GM12878 (cell line): ENCODE measurements around the gene TMEM86B. TPM values are rescaled to one million over a fixed set of nuclear protein-coding genes. Genes with fewer than 3 reads are reported as not detected.
"Not testable (repeated sequence)": the region's sequence is repeated elsewhere in the genome, so short reads cannot be mapped to it uniquely, and the experiment has no call there.

Experiments used
- ATAC-seq: fragments of 200-7000 bp; cut with Tn5 transposase; 3 replicates; pipeline ENCODE4 v1.9.1; 2020; ENCODE audit warnings: mild to moderate bottlenecking, moderate library complexity
- BruUV-seq: library from RNA; stranded (reverse); fragments of 400-500 nt; replicated peaks from 2 replicates; lab custom pipeline; 2021; lab: Mats Ljungman, UMichigan
- CTCF ChIA-PET: fragments of 300-600 bp; sonication (Branson Sonifier 250); formaldehyde crosslinking; extraction: SDS; loops from one replicate; lab custom pipeline; 2021; ENCODE audit warnings: inconsistent platforms; lab: Yijun Ruan, JAX
- POLR2A ChIA-PET: fragments of 350-600 bp; formaldehyde crosslinking; extraction: SDS; loops from one replicate; lab custom pipeline; 2021; ENCODE audit warnings: inconsistent platforms; lab: Charles Lee
- RAD21 ChIA-PET: fragments of 300-600 bp; sonication (Branson Sonifier 250); formaldehyde crosslinking; loops from one replicate; lab custom pipeline; 2023; ENCODE audit warnings: antibody characterized with exemption; ENCODE audit not compliant: unreplicated experiment; lab: Charles Lee
- SMC1A ChIA-PET: fragments of 300-600 bp; sonication (Branson Sonifier 250); formaldehyde crosslinking; loops from one replicate; lab custom pipeline; 2023; ENCODE audit not compliant: unreplicated experiment, uncharacterized antibody; lab: Charles Lee
- DNase-seq: peaks from one replicate; pipeline ENCODE4 v3.0.0-alpha.2; 2011; ENCODE audit warnings: low read depth, low spot score
- FAIRE-seq: peaks from 3 replicates; lab custom pipeline; 2011; peaks lifted over from hg19 to GRCh38; lab: Jason Lieb, UNC
- H2AFZ ChIP-seq: 2 replicates; pipeline ENCODE4 v1.6.0; 2011; ENCODE audit warnings: low read depth, low read length, control low read depth; ENCODE audit not compliant: control insufficient read depth
- H3K27ac ChIP-seq: 2 replicates; pipeline ENCODE4 v1.5.1; 2011; ENCODE audit warnings: control low read depth; ENCODE audit not compliant: control insufficient read depth, insufficient read depth
- H3K27me3 ChIP-seq, 2 experiments: replicated peaks in 1 of 2; 2 replicates each; pipeline versions ENCODE4 v1.6.0 to v1.6.1; 2011; ENCODE audit warnings: low read length in 1 of 2; ENCODE audit not compliant: control insufficient read depth in 2 of 2, insufficient read depth in 2 of 2
- H3K36me3 ChIP-seq, 2 experiments: 2 replicates each; pipeline ENCODE4 v1.5.1; 2011; ENCODE audit warnings: low read length in 1 of 2; ENCODE audit not compliant: control insufficient read depth in 2 of 2, insufficient read depth in 2 of 2
- H3K4me1 ChIP-seq: 2 replicates; pipeline ENCODE4 v1.6.1; 2011; ENCODE audit warnings: mild to moderate bottlenecking, low read length, moderate library complexity, mixed read lengths; ENCODE audit not compliant: control insufficient read depth, insufficient read depth
- H3K4me2 ChIP-seq: 2 replicates; pipeline ENCODE4 v1.6.0; 2011; ENCODE audit warnings: control low read depth; ENCODE audit not compliant: control insufficient read depth, insufficient read depth
- H3K4me3 ChIP-seq: fragments of 200-600 bp; sonication (generic); 2 replicates; pipeline ENCODE4 v1.5.1; 2016
- H3K79me2 ChIP-seq: 2 replicates; pipeline ENCODE4 v1.6.0; 2011; ENCODE audit warnings: low read length; ENCODE audit not compliant: control insufficient read depth, insufficient read depth
- H3K9ac ChIP-seq: 2 replicates; pipeline ENCODE4 v1.8.0; 2011; ENCODE audit warnings: low read length, control low read depth, mixed read lengths; ENCODE audit not compliant: control insufficient read depth, insufficient read depth
- H3K9me3 ChIP-seq: replicated peaks from 3 replicates; pipeline ENCODE4 v1.5.1; 2011; ENCODE audit warnings: mild to moderate bottlenecking, low read length; ENCODE audit not compliant: control insufficient read depth, insufficient read depth
- H4K20me1 ChIP-seq: 2 replicates; pipeline ENCODE4 v1.6.0; 2011; ENCODE audit not compliant: control insufficient read depth, insufficient read depth
- BCLAF1 ChIP-seq: fragments of 450-650 bp; IDR thresholded peaks from 2 replicates; pipeline ENCODE4 v1.6.1; 2017; ENCODE audit warnings: antibody characterized with exemption, mild to moderate bottlenecking, moderate library complexity
- HDGF ChIP-seq: fragments of 450-650 bp; IDR thresholded peaks from 2 replicates; pipeline ENCODE4 v1.6.1; 2016; ENCODE audit warnings: antibody characterized with exemption
- NFXL1 ChIP-seq: fragments of 450-650 bp; IDR thresholded peaks from 2 replicates; pipeline ENCODE4 v1.6.1; 2017; ENCODE audit warnings: antibody characterized with exemption, mild to moderate bottlenecking, borderline replicate concordance
- RFX5 ChIP-seq: IDR thresholded peaks from 2 replicates; pipeline ENCODE4 v1.6.1; 2011; ENCODE audit warnings: low read depth, low read length, improper control_type of control experiment
- SREBF2 ChIP-seq: IDR thresholded peaks from 2 replicates; pipeline ENCODE4 v1.6.1; 2012; ENCODE audit warnings: mild to moderate bottlenecking, low read length
- WGBS: methylation state at CpG from one replicate; pipeline ENCODE4 v1.1.6; 2016; ENCODE audit warnings: low lambda C conversion rate; ENCODE audit not compliant: insufficient replicate concordance, insufficient coverage; ENCODE audit errors: missing lambda C conversion rate; 5-methylcytosine and 5-hydroxymethylcytosine counted together
- in situ Hi-C: fragments of 300-500 bp; cut with MboI; formaldehyde crosslinking; loops from 9 replicates; pipeline ENCODE4 v1.14.3; 2018; ENCODE audit warnings: mixed read lengths
- intact Hi-C: fragments of 100-400 bp; cut with micrococcal nuclease; formaldehyde crosslinking; loops from one replicate; pipeline ENCODE4 v1.14.2; 2022; ENCODE audit not compliant: unreplicated experiment
- polyA plus RNA-seq, 11 experiments: library from polyadenylated mRNA; depleted of rRNA in 4 of 11; unstranded in 6 of 11; stranded (reverse) in 5 of 11; fragments of >200 nt; fragmentation: Nextera tagmentation in 4 of 11; fragmentation: Illumina TruSeq in 1 of 11; extraction: Ambion mirVana in 4 of 11; extraction: Trizol in 1 of 11; gene quantifications; 1 replicate in 1 of 11; 2 replicates in 10 of 11; pipeline versions ENCODE4 v1.2.1 to v1.2.3, GENCODE V29; 2011 to 2016; ENCODE audit warnings: inconsistent platforms in 2 of 11, missing spikeins in 2 of 11, low read depth in 1 of 11
- total RNA-seq, 4 experiments: library from RNA; depleted of rRNA in 3 of 4; stranded (reverse); fragments of >200 nt in 3 of 4; fragmentation: Illumina TruSeq in 1 of 4; extraction: Trizol in 1 of 4; gene quantifications; 2 replicates each; pipeline versions ENCODE4 v1.2.1 to v1.2.3, GENCODE V29; 2013 to 2021

The TMEM86B gene
- total and polyA plus RNA-seq, 10 of the 15 experiments (the other 5 are each of a cell fraction or from before 2014, with no cell fraction given): 0.26 to 10.6 (median 1.8) TPM

GRCh38 chr19:55225415-55225958 is 3.1 kb downstream of the TMEM86B start (continued):
- TF ChIP-seq BCLAF1 (no peak), NFXL1 (no peak), RFX5 (no peak), SREBF2 (no peak), HDGF (no peak)

GRCh38 chr19:55224679-55225414 is 3.7 kb downstream of the TMEM86B start:
- H3K4me2 ChIP-seq, DNase-seq, H3K4me1 ChIP-seq, H3K79me2 ChIP-seq, H2AFZ ChIP-seq, H3K4me3 ChIP-seq, H3K9me3 ChIP-seq, H3K27me3 ChIP-seq, CTCF ChIA-PET, H3K9ac ChIP-seq, FAIRE-seq, in situ Hi-C loops, H3K27ac ChIP-seq, ATAC-seq, H4K20me1 ChIP-seq, BruUV-seq, SMC1A ChIA-PET, RAD21 ChIA-PET, POLR2A ChIA-PET, intact Hi-C loops: not testable (repeated sequence)
- 85% methylated on average over 9 of the region's 11 CpGs for WGBS
- H3K36me3 ChIP-seq: peaks cover 0 to 19% of the 10 kb centered on the region in 2 experiments; a peak in 3 of 4 replicates
